Esophagus squamous epithelium (tissue), 5 donors: ENCODE measurements around the gene CYB561D2. TPM values are rescaled to one million over a fixed set of nuclear protein-coding genes. Genes with fewer than 3 reads are reported as not detected.
A peak's percentile ranks its signal among the peaks of the same experiment; 100 is the strongest.

Experiments
- DNase-seq: peaks from one replicate; lab custom pipeline; 2025; lab: John Stamatoyannopoulos, UW
- H3K27ac ChIP-seq, 4 donors: fragments of 200-600 bp; sonication (generic); one replicate each; pipeline ENCODE4 v1.5.1; 2016 to 2019; ENCODE audit warnings: mild to moderate bottlenecking in 1 of 4
- H3K27me3 ChIP-seq, 4 donors: fragments of 200-600 bp; sonication (generic); 1 replicate in 3 of 4; 2 replicates in 1 of 4; pipeline versions ENCODE4 v1.5.1 to v1.6.0; 2017 to 2021; ENCODE audit warnings: antibody characterized with exemption in 1 of 4
- H3K36me3 ChIP-seq, 3 donors: fragments of 200-600 bp; sonication (generic); one replicate each; pipeline ENCODE4 v1.5.1; 2016 to 2019
- H3K4me1 ChIP-seq, 3 donors: fragments of 200-600 bp; sonication (generic); one replicate each; pipeline ENCODE4 v1.5.1; 2017 to 2019
- H3K4me3 ChIP-seq, 4 donors: fragments of 200-600 bp; sonication (generic); 1 replicate in 3 of 4; 2 replicates in 1 of 4; pipeline ENCODE4 v1.5.1; 2016 to 2019; ENCODE audit warnings: mild to moderate bottlenecking in 2 of 4, moderate library complexity in 1 of 4
- H3K9me3 ChIP-seq, 3 donors: fragments of 200-600 bp; sonication (generic); one replicate each; pipeline ENCODE4 v1.5.1; 2016 to 2019
- POLR2A ChIP-seq, 4 donors: fragments of 450-650 bp; IDR thresholded peaks; one replicate each; pipeline ENCODE4 v1.6.1; 2017; ENCODE audit warnings: antibody characterized with exemption in 4 of 4, mild to moderate bottlenecking in 4 of 4, moderate library complexity in 3 of 4
- WGBS, 2 donors: methylation state at CpG; one replicate each; pipeline ENCODE4 v1.1.5; 2018; 5-methylcytosine and 5-hydroxymethylcytosine counted together
- intact Hi-C: fragments of 100-400 bp; cut with DNase I; formaldehyde crosslinking; loops from one replicate; pipeline ENCODE4 v1.15.0; 2022
- total RNA-seq, 4 donors: library from RNA; depleted of rRNA; stranded (reverse); fragments of >200 nt; gene quantifications; one replicate each; pipeline ENCODE4 v1.1.0, GENCODE V29; 2016
- TF ChIP-seq, protein P1 (sequence below), 6 experiments: fragments of 450-650 bp in 4 of 6; fragments of 200-600 bp in 2 of 6; sonication (generic) in 2 of 6; IDR thresholded peaks; one replicate each; pipeline ENCODE4 v1.5.1; 2016 to 2019; ENCODE audit warnings: antibody characterized with exemption in 6 of 6, mild to moderate bottlenecking in 4 of 6, moderate library complexity in 4 of 6
- donor health status: DM: yes; HTN: yes; CAD: no.

Gene CYB561D2
- total RNA-seq, 4 donors from 2014 or later = 18.1 to 21.9 (median 20.5) TPM

DNA sequence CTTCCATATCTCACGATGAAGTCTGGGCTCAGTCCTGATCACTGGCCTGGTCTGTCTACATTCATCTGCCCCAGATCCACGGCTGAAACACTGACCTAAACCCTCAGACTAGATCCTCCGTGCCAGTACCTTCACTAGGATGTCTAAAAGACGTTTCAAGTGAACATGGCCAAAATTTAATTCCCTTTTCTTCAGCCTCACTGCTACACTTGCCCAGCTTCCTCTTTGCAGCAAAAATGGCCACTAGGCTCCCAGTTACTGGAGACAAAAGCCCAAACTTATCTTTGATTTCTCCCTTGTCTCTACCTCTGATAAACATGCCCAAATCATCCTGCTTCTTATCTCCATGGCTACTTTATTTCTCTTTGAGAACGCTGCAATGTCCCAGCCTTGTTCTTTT lies 11.7 kb upstream of the CYB561D2 start:
- TF ChIP-seq, protein P1, sequence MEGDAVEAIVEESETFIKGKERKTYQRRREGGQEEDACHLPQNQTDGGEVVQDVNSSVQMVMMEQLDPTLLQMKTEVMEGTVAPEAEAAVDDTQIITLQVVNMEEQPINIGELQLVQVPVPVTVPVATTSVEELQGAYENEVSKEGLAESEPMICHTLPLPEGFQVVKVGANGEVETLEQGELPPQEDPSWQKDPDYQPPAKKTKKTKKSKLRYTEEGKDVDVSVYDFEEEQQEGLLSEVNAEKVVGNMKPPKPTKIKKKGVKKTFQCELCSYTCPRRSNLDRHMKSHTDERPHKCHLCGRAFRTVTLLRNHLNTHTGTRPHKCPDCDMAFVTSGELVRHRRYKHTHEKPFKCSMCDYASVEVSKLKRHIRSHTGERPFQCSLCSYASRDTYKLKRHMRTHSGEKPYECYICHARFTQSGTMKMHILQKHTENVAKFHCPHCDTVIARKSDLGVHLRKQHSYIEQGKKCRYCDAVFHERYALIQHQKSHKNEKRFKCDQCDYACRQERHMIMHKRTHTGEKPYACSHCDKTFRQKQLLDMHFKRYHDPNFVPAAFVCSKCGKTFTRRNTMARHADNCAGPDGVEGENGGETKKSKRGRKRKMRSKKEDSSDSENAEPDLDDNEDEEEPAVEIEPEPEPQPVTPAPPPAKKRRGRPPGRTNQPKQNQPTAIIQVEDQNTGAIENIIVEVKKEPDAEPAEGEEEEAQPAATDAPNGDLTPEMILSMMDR (IDR thresholded peaks at IDR 0.05) = no peak
- no peak for TF ChIP-seq POLR2A (IDR thresholded peaks at IDR 0.05)
- peak overlapping the region; percentile 96 to 100 (median 98) for H3K27ac ChIP-seq
- no peaks in the 10 kb centered on the region for H3K27me3 ChIP-seq
- H3K9me3 ChIP-seq = no peaks in the 10 kb centered on the region
- WGBS, 2 donors = 39 to 52% methylated on average over 5 of the region's 5 CpGs
- peaks cover 59 to 87% (median 61%) of the 10 kb centered on the region in 3 donors for H3K4me1 ChIP-seq
- H3K4me3 ChIP-seq = peak overlapping the region in 3 of 4 donors; percentile 64 to 93 (median 80)
- intact Hi-C loops = no loop called here
- no peaks in the 10 kb centered on the region for H3K36me3 ChIP-seq
- no peak for DNase-seq

DNA sequence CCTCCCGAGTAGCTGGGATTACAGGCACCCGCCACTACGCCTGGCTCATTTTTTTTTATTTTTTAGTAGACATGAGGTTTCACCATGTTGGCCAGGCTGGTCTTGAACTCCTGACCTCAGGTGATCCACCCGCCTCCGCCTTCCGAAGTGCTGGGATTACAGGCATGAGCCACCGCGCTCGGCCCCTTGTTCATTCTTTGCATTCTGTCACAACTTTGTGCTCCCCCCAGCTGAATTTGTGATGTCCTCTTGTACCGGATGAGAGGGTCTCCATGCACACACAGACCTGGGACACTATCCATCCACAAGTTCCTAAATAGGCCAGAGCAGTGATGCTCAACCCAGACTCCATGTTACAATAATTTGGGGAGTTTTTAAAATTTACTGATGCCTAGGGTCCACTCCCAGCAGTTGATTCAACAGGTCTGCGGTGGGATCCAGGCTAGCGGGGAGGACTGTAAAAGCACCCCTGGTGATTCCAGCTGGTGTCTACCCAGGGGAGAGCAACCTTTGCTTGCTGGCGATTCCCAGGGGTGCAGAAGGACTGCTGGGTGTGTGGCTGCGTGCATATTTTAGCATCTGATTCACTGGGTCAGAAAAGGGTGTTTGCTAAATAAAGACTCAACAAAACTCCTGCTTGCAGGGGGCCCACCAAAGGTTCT lies 11.0 kb upstream of the CYB561D2 start:
- Histone ChIP-seq H3K4me1 (peaks cover 53 to 81% (median 55%) of the 10 kb centered on the region in 3 donors), H3K27me3 (no peaks in the 10 kb centered on the region), H3K4me3 (peak overlapping the region; percentile 35 to 80 (median 58)), H3K27ac (peak overlapping the region; percentile 77 to 99 (median 95)), H3K36me3 (no peaks in the 10 kb centered on the region), H3K9me3 (no peaks in the 10 kb centered on the region)
- DNase-seq = no peak
- TF ChIP-seq POLR2A (IDR thresholded peaks at IDR 0.05) = no peak
- TF ChIP-seq, protein P1 (IDR thresholded peaks at IDR 0.05) = no peak
- intact Hi-C loops = no loop called here
- 69% methylated on average over 9 to 14 of the region's 14 CpGs for WGBS, 2 donors

DNA sequence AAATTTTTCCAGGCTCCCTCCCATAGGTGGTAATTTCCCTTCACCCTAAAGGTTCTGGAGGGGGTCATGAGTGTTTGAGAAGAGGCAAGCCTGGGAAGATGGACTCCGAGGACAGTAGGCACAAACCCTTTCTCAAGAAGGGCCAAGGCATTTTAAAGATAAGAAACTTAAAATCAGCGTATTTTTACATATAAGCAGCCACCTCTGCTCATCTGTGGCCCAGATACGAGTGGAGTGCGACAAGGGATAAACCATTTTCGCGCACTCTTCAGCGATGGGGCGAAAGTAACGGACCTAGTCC lies 10.6 kb upstream of the CYB561D2 start:
- H3K36me3 ChIP-seq = no peaks in the 10 kb centered on the region
- TF ChIP-seq, protein P1 (IDR thresholded peaks at IDR 0.05) = no peak
- H3K27ac ChIP-seq = peak overlapping the region; percentile 77 to 99 (median 95)
- WGBS, 2 donors = 4 to 11% methylated on average over 4 to 5 of the region's 9 CpGs
- intact Hi-C loops = no loop called here
- no peaks in the 10 kb centered on the region for H3K27me3 ChIP-seq
- H3K4me3 ChIP-seq = peak overlapping the region; percentile 35 to 80 (median 58)
- no peaks in the 10 kb centered on the region for H3K9me3 ChIP-seq
- peaks cover 50 to 79% (median 50%) of the 10 kb centered on the region in 3 donors for H3K4me1 ChIP-seq
- no peak for DNase-seq

DNA sequence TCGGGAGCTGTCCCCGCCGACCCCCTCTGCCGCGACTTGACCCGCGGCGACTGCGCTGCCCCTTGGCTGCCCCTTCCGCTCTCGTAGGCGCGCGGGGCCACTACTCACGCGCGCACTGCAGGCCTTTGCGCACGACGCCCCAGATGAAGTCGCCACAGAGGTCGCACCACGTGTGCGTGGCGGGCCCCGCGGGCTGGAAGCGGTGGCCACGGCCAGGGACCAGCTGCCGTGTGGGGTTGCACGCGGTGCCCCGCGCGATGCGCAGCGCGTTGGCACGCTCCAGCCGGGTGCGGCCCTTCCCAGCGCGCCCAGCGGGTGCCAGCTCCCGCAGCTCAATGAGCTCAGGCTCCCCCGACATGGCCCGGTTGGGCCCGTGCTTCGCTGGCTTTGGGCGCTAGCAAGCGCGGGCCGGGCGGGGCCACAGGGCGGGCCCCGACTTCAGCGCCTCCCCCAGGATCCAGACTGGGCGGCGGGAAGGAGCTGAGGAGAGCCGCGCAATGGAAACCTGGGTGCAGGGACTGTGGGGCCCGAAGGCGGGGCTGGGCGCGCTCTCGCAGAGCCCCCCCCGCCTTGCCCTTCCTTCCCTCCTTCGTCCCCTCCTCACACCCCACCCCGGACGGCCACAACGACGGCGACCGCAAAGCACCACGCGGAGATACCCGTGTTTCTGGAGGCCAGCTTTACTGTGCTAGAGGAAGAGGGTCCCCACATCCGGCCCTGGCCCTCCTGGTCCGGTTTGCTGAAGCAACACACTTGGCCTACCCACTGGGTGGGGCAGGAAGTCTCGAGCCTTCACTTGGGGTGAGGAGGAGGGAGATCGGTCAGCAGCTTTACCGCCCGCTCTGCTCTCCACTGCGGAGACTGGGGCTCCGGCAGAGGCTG lies 10.0 kb upstream of the CYB561D2 start, which contains the start of gene RASSF1:
Gene RASSF1, minus strand, starts transcription at position 389 of the 882 bp plus-strand sequence. Its CDS starts 31 bp downstream, at position 358.
- Histone ChIP-seq H3K4me1 (peaks cover 50 to 79% (median 50%) of the 10 kb centered on the region in 3 donors), H3K36me3 (no peaks in the 10 kb centered on the region), H3K27ac (peak within 1 kb of the TSS; percentile 77 to 99 (median 95)), H3K27me3 (no peaks in the 10 kb centered on the region), H3K9me3 (no peaks in the 10 kb centered on the region), H3K4me3 (peak within 1 kb of the TSS; percentile 35 to 80 (median 58))
- DNase-seq = no peak
- 7 to 43% methylated on average over 3 to 6 of the region's 85 CpGs for WGBS, 2 donors
- TF ChIP-seq, protein P1 (IDR thresholded peaks at IDR 0.05) = no peak
- peak in 3 of 4 donors; percentile 43 to 92 (median 72) for TF ChIP-seq POLR2A (IDR thresholded peaks at IDR 0.05)
- intact Hi-C loops = no loop called here
